KOPT-K1 (cell line): ENCODE results near the gene ADK.

Experiments
- H3K27ac ChIP-seq: fragments of 200-600 bp; sonication (generic); 2 replicates; pipeline ENCODE4 v1.5.1; 2016; ENCODE audit warnings: antibody characterized with exemption, mild to moderate bottlenecking, low read depth, low read length; ENCODE audit not compliant: poor library complexity, severe bottlenecking
- H3K36me3 ChIP-seq: fragments of 200-600 bp; sonication (generic); 2 replicates; pipeline ENCODE4 v1.5.1; 2017; ENCODE audit warnings: antibody characterized with exemption, mild to moderate bottlenecking, low read length, moderate library complexity; ENCODE audit not compliant: insufficient read depth
- H3K9me3 ChIP-seq: fragments of 200-600 bp; sonication (generic); 2 replicates; pipeline ENCODE4 v1.5.1; 2017; ENCODE audit warnings: antibody characterized with exemption, low read length, mild to moderate bottlenecking; ENCODE audit not compliant: insufficient read depth, poor library complexity, severe bottlenecking

Gene ADK

DNA sequence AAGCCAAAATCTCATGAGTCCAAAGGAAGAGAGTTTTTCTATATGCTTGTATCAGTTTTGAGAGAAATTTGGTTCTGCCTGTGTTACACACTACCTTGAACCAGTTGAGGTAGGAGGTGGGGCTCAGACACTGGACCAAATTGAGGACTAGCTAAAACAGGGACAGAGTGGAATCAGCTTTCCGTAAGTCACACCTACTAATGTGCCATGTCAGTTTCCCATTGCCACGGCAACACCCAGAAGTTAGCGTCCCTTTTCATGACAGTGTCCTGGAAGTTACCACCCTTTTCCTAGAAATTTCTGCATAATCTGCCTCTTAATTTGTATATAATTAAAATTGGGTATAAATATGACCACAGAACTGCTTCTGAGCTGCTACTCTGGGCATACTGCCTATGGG, 9.0 kb downstream of the ADK start:
- H3K9me3 ChIP-seq = no peaks in the 10 kb centered on the region
- H3K27ac ChIP-seq = no peak overlapping the region
- no peaks in the 10 kb centered on the region for H3K36me3 ChIP-seq

- H3K36me3 ChIP-seq = no peaks in the 10 kb centered on the region
- no peak overlapping the region for H3K27ac ChIP-seq
- H3K9me3 ChIP-seq = no peaks in the 10 kb centered on the region
These were observed 12.5 kb downstream of the ADK start for GRCh38 chr10:74163319-74164068.

GRCh38 chr10:74164716-74165529, 13.9 kb downstream of the ADK start:
- no peak overlapping the region for H3K27ac ChIP-seq
- no peaks in the 10 kb centered on the region for H3K36me3 ChIP-seq
- H3K9me3 ChIP-seq = no peaks in the 10 kb centered on the region

DNA sequence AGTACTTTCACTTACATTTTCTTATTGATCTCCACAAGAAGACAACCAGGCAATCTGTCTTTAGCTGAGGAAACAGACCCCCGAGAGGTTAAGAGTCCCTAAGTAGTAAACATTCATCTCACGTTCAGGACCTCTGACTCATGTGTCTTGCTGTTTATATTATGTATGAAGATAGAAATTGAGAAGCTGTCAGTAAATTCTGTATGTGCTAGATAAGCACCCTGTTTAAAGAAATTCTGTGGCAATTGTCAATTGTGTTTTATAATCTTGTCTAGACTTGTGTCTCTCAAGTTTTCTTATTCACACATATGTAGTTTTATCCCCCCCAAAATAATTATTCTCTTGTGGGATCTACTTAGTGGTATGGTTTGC, 14.5 kb downstream of the ADK start:
- Histone ChIP-seq H3K9me3 (no peaks in the 10 kb centered on the region), H3K27ac (no peak overlapping the region), H3K36me3 (no peaks in the 10 kb centered on the region)

DNA sequence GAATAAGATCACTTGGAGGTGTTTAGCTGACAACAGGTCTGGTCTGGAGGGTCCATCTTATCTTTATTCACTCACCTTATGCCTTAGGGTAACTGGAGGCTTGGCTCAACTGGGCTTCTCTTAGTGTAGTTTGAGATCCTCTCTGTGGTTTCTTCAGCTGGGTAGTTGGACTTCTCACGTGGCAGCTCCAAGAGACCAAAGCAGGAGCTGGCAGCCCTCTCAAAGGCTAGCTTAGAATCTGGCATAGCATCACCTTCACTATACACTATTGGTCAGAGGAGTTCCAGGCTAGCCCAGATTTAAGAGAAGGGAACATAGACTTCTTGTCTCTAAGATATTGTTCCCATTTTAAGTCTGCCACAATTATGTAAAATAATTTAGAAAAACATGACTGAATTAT, 16.4 kb downstream of the ADK start:
- H3K27ac ChIP-seq = no peak overlapping the region

DNA sequence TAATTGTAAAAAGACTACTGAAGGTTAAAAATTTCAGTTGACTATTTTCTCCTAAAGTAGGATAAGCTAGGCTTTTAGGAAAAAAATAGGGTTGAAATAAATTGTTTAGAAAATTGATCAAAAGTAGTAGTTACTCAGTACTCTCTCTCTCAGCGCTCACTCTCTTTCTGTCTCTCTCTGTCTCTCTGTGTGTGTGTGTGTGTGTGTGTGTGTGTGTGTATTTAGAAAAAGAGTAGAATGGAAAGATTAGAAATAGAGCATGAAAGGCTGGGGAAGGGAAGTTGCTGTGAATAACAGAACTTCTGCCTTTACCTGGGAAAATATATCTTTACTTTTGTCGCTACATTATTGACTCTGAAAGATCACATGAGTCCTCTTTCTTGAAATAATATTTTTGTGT, 20.6 kb downstream of the ADK start:
- Histone ChIP-seq H3K36me3 (no peaks in the 10 kb centered on the region), H3K9me3 (no peaks in the 10 kb centered on the region), H3K27ac (no peak overlapping the region)

More for the DNA sequence above, 16.4 kb downstream of the ADK start:
- Histone ChIP-seq H3K9me3 (no peaks in the 10 kb centered on the region), H3K36me3 (no peaks in the 10 kb centered on the region)

DNA sequence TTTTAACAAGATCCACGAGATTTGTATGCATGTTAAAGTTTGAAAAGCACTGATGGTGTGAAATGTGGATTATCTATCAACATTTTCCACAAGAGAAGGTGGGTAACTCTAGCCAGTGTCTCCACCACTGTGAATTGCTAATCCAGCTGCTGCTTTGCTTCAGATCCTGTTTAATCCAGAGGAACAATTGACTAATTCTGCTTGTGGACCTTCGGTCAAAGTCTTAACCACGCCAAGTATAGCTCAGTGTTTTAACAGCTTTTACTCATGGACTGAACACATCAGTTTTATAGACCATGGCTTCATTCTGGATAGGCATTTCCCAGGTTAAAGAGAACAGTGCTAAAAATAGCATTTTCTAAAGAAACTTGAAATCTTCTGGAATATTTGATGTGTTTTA, 23.5 kb downstream of the ADK start:
- Histone ChIP-seq H3K27ac (no peak overlapping the region), H3K9me3 (no peaks in the 10 kb centered on the region), H3K36me3 (no peaks in the 10 kb centered on the region)

DNA sequence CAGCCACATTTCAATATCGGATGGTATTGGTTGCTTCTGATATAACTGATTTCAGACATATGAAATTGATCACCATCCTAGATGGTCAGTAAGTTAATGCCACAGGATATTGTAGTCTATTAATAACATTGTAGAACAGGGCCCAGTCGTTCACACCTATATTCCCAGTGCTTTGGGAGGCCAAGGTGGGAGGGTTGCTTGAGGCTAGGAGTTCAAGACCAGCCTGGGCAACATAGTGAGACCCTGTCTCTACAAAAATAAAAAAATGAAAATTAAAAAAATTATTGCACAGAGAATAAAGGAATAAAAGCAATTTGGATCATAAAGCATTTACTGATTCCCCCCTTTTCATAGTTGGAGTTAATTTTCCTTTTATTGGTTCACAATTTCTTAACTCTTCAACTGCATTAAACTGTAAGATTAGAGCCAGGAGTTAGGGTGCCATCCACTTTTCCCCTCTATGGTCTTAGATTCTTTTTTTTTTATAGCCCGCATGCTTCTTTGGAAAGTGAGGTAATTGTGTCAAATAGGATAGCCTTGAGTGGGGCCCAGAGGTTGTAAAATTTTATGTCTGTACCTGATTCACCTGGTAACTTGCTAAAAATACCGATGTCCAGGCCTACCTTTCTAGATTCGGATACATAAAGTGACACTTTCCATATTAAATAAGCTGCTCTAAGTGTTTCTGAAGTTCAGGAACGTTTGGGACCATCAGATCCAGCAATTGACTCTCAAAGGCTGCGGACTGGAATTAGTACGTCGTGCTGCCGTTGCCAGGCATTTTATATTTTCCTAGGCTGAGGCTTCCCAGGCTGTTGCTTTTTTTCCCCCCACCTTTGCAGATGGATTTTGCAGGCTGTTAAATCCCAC, 24.7 kb downstream of the ADK start:
- Histone ChIP-seq H3K9me3 (no peaks in the 10 kb centered on the region), H3K36me3 (no peaks in the 10 kb centered on the region), H3K27ac (peak overlapping the region; percentile 70)

DNA sequence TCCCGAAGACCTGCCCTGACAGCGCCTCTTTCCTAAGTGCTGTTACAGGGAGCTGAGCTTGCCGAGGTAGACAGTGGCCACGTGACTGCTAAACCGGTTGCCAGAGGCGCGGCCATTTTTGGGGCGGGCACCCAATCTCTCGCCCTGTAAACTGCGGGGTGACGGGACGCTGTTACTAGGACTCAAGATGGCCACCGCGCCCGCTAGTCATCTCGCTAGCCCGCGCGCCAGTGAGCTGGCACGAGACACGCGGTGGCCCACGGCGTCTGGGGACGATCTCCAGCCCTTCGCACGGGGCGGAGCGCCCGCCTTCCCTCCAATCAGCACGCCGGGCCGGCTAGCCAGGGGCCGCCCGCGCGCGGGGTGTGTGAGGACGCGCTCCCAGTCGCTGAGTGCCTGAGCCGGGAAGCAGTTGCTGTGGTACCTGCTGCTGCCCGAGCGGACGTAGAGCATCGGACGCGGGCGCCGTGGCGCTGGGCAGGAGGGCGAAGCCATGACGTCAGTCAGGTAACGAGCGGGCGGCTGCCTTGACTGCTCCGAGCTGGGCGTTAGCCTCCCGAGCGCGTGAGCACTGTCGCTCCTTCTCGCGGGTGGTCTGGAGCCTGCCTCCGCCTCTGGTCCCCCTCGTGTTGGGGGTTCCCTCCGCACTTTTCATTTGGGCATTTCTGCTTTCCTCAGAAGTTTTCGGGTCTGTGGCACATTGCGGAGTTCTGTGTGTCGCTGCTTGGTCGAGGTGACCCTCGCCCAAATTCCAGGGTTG, 25.5 kb downstream of the ADK start:
- Histone ChIP-seq H3K36me3 (no peaks in the 10 kb centered on the region), H3K27ac (peak overlapping the region; percentile 70), H3K9me3 (no peaks in the 10 kb centered on the region)

DNA sequence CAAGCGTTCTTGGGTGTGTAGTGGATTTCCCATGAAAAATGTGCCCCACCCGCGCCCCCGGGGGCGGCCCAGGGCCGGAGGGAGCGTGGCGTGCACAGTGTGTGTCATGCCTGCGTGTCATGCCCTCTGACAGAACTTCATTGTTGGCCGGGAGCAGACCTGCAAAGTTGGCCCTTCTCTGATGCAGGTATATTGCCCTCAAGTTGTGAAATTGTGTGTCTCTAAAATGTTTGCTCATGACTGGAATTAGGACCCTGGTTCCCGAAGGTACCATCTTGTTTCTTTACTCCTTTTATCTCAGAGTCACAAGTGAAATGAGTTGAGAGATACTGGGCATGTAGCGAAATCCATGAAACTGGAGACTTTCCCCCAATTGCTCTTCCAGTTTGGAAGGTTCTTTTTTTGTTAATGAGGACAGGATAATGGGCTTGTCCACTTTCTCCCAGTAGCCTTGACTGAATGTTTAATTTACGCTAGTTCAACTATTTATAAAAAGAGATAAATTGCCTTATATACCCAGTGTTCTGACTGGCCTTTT, 26.2 kb downstream of the ADK start:
- peak overlapping the region; percentile 70 for H3K27ac ChIP-seq
- no peaks in the 10 kb centered on the region for H3K36me3 ChIP-seq
- no peaks in the 10 kb centered on the region for H3K9me3 ChIP-seq

DNA sequence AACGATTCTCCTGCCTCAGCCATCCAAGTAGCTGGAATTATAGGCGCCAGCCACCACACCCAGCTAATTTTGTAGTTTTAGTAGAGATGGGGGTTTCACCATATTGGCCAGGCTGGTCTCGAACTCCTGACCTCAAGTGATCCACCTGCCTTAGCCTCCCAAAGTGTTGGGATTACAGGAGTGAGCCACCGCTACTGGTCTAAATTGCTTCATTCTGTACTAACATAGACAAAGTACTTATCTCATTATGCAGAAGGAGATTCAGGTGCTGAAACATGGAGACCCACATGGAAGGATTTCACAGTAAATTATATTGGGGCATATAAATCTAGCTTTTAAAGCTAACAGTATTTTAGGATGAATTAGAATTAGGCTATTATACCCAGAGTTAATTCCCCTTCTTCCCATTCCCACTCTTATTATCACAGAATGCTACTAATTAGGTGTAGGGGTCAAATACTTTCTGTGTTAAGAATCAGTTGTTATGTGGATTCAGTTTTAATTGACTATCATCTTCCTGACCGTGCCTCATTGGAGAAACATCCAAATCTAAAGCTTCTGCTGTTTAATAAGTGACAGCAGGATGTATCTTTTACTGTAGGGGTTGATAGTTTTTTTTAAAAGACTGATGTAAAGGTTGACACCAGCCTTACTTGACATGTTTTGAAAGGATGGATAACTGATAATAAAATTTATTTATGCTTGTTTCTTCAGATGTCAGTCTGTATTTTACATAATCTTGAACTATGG, 27.2 kb downstream of the ADK start:
- Histone ChIP-seq H3K9me3 (no peaks in the 10 kb centered on the region), H3K27ac (no peak overlapping the region), H3K36me3 (no peaks in the 10 kb centered on the region)

GRCh38 chr10:74179111-74179710, 28.2 kb downstream of the ADK start:
- H3K27ac ChIP-seq = no peak overlapping the region

GRCh38 chr10:74186678-74187077, 35.7 kb downstream of the ADK start:
- Histone ChIP-seq H3K9me3 (no peaks in the 10 kb centered on the region), H3K36me3 (no peaks in the 10 kb centered on the region), H3K27ac (no peak overlapping the region)

More at GRCh38 chr10:74179111-74179710, 28.2 kb downstream of the ADK start:
- H3K36me3 ChIP-seq = no peaks in the 10 kb centered on the region
- H3K9me3 ChIP-seq = no peaks in the 10 kb centered on the region
